HT-29 (cell line): ENCODE measurements around the gene MAML2. TPM values are rescaled to one million over a fixed set of nuclear protein-coding genes. Genes with fewer than 3 reads are reported as not detected.

Experiments used
- DNase-seq: peaks from one replicate; pipeline ENCODE4 v3.0.0-alpha.2; 2015; ENCODE audit warnings: low spot score
- total RNA-seq: library from RNA; depleted of rRNA; stranded (reverse); fragments of >200 nt; shearing (Covaris generic); gene quantifications from 2 replicates; pipeline ENCODE4 v1.2.3, GENCODE V29; 2014; rRNA removed

MAML2 gene
- total RNA-seq = 4.8 and 5.2 TPM in 2 replicates

DNA sequence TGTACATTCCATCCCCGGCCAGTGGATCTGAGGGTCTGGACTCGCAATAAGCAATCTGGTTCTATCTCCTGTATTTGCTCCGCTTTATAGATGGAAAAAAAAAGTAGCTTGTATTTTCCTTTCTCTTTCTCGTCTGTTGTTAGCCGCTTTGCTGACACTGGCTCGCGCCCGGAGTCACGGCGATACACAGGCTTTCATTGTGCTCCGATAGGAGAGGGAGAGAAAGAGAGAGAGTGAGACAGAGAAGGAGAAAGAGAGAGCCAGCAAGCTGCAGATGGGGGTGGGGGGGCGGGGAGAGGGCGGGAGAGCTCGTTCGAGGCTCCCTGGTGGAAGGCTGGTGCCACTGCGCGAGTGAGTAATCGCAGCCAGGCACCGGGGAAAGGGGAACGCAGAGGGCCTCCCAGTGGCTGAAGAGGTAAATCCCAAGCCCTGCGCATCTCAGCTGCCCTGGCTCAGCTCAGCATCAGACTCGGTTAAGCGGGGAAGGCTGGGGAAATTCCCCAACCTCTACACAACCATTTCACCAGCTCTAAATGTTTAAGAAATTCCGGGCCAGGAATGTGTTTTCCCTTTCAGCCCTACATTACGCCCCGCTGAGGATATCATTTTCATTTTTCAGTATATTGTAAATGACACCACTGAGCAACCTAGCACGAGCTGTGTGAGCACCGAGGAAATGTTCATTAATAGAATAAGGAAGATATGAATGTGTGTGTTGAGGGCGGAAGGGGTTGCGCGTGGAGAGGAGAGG lies at the start of gene MAML2:
Gene MAML2 (minus strand): TSS at position 235 of the 751 bp plus-strand sequence. CDS start 1,300 bp downstream, outside the sequence.
- peak; percentile 97 for DNase-seq

DNA sequence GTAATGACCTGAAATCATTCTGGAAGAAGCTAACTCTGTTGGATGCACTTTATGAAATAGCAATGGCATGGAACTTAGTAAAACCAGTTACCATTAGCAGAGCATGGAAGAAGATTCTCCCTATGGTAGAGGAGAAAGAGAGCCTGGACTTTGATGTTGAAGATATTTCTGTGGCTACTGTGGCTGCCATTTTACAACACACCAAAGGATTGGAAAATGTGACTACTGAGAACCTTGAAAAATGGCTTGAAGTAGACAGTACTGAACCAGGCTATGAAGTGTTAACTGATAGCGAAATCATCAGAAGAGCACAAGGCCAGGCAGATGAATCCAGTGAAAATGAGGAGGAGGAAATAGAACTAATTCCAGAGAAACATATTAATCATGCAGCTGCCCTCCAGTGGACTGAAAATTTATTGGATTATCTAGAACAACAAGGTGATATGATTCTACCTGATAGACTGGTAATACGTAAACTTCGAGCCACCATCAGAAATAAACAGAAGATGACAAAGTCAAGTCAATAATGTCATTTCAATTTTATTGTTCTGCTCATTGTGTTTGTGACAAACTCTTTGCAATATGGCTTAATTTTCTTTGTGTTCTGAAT lies 48.8 kb upstream of the MAML2 start:
- DNase-seq = peak; percentile 64

DNA sequence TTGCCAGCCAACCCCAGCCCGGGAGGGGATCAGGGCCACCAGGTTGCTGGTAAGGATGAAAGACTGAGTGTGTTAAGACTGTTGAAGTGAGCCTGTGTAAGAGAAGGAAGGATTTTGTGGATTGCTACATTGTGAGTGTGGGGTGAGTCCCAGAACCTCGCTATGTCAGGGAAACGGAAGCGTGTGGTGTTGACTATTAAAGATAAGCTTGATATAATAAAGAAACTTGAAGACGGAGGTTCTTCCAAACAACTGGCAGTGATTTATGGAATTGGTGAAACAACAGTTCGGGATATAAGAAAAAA lies 47.4 kb upstream of the MAML2 start:
- DNase-seq = no peak

DNA sequence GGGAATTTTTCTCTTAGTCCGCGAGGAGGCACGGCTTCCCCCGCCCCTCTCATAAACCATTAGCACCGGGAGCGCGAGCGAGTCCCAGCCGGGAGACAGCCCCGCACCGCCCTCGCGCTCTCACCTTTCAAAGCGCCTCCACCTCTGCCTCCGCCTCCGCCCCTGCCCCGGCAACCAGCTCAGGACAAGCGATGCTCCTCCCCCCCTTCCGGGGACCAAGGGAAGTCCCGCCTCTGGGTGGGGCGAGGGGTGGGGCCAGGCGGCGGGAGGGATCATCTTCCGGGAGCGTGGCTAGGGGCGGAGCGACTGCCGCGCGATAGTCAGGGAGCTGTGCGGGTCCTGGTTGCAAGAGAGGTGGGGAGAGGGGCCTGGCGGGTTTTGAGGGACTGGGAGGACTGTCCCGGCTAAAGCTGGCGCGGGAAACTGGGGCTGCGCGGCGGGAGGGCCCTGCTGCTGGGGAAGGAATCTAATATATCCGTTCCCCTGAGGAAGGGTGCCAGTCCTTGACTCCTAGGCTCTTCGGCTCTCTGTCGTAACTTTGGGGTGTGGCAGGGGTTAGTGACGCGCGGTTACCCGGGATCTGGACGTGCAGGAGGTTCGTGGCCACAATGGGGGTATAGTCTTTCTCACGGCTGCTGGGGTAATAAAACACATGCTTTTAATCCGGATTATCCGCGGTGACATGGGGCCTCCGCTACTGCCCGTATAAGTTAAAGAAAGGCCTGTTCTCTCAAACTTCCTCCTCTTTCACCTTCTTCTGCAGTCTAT lies 46.9 kb upstream of the MAML2 start, which contains the start of the genes CCDC82 and JRKL:
Gene CCDC82 (minus strand): TSS at position 193 of the 768 bp plus-strand sequence. CDS start 5,165 bp downstream, outside the sequence.
Gene JRKL (plus strand): TSS at position 294 of the 768 bp plus-strand sequence. CDS start 637 bp downstream, outside the sequence.
- DNase-seq = peak; percentile 99

DNA sequence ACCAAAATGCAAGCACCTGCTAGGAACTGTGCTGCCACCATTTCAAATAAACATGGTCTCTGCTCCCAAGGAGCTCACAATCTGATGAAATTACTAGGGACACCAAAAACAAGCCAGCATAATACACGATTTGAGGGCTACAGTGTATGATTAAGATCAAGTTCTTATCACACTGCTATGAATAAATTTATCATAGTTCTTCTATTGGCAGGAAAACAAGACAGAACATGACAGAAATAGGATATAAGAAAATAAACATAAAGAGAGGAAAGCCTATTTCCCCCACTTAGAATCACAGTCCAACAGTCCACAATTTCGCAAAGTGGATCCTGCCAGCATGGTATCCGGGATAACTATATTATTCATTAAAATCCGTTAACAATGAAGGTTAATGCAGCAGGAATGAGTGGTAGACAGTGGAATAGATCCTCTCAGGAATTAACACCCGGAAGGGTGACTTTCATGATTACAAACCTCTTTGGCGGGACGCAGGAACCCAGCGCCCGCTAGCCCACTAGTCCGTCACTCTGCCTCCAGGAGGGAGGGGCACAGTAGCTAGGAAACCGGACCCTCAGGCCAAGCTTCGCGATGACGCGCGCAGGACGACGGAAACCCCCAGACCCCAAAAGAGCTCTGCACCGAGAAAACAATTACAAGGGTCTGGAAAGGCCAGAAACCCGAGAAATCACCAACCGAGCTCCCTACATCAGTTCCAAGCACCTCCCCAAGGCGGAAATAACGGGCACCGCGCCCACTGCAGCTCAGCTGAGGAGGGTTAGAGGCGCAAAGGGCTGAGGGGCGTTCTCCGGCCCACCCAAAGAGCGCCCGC lies 46.1 kb upstream of the MAML2 start:
- no peak for DNase-seq

DNA sequence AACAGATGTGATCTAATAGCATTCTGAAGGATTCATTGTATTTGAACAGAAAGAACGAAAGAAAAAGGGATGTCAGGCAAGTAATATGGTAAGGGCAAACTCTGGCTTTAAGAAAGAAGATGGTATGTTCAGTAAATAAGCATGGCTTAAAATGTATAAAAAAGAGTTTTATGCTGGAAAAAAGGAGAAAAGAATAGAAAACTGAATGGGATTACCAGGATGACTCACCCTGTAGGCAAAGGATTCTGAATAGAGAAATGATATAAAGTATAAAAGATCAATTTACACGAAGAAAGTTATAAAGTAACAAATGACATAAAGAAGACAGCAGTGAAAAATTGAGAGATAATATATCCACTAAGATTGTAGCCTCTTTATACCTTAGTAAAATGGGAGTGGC lies 42.2 kb upstream of the MAML2 start:
- DNase-seq = no peak

DNA sequence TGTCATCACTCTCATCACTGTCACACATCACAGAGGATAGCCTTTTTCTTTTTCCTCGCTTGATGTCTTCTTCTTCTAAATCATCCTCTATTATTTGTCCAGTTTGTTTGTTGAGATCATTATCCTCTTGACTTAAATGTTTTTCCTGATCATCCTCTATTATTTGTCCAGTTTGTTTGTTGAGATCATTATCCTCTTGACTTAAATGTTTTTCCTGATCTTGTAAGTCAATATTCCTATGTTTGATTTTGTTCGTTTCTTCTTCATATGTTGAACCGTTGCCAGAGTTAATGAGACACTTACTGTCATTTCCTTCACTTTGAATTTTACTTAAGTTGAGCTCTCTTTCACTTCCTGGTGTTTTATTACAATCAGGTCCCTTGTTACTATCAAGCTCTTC lies 41.2 kb upstream of the MAML2 start:
- no peak for DNase-seq

DNA sequence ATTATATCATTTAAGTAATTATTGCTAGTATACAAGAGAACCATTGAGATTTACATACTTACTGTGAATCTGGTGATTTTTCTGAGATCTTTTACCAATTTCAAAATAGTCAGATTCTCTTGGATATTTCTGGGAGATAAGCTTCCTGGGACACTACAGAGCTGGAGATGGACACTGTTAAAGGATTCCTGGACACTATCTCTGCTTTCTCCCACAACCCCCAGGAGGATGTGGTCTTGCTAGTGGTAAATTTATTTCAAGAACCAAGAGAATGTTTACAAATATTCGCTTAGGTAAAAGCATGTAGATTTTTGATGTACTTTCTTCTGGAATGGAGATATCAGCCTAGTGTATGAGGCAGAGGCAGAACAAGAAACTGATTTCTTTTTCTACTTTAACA lies 33.8 kb upstream of the MAML2 start:
- DNase-seq = no peak

DNA sequence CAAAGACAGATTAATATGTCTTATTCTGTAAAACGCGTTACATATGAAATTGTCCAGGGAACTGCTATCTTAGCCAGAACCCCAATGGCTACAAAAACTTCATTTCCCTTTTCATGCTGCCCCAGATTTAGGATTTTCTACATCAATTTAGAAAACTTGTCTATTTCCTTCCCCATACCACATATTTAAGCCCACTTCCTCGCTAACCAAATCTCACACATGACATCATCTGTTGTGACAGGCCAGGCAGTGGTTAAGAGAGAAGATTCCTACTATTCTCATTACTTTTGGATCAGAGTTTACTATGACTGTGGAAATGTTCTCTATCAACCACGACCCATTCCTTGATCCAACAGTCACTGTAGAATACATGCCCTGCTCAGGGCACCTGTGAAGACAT lies 30.8 kb upstream of the MAML2 start:
- no peak for DNase-seq

DNA sequence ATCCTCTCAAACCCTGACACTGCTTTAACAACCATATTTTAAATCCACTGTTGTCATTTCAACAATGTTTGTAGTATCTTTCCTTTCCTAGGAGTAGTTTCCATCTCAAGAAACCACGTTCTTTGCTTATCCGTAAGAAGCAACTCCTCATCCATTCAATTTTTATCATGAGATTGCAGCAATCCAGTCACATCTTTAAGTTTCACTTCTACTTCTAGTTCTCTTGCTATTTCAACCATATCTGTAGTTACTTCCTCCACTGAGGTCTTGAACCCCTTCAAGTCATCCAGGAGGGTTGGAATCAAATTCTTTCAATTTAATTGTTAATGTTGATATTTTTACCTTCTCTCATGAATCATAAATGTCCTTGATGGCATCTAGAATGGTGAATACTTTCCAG lies 24.3 kb upstream of the MAML2 start:
- no peak for DNase-seq

DNA sequence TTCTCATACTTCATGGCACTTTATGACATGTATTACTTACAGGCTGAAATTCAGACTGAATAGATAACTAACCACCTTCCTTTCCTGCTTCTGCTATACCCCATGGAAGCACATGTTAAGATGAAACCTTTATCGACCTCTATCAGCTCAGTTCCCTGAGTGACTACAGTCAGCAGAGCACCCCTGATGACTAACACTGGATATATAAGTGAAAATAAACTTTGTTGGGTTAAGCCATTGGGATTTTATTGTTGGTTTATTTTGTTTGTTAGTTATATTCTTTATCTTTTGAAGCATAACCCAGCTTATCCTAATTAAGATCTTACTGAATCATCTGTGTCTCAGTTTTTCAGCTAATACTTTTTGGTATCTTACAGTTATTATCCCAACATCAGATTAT lies 23.0 kb upstream of the MAML2 start:
- DNase-seq = no peak

DNA sequence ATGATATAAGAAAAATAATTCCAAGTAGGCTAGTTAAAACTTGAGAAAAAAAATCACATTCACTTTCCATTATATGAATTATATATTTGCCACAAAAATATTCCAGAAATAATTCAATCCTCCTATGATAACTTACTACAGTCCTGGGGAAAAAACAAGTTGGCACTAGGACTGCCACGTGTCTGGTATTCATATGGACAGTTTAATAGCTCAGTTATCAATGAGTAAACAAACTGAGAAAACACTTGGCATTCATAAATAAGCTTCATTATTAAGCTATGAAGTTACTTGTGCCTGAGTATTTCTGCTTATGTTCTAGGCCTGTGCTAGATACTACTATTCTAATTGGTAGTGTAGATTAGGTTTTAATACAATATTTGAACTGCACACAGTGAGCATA lies 22.5 kb upstream of the MAML2 start:
- DNase-seq = no peak

DNA sequence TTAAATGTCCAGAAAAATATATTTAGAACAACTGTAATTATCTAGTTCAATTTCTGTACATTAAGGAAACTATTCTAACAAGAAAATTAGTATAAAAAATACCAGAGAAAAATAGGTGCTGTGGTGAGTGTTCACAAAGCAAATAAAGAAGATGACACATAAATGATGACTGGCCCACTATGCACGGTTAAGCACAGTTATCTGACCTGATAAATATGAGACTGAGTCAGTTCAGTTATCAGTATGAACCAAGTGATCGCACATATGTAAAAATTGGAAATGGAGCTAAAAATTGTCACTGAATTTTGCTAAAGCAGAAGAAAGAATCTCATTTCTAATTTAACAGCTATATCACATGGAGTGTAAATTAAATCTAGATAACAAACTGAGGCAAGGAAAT lies 18.8 kb upstream of the MAML2 start:
- DNase-seq = no peak

DNA sequence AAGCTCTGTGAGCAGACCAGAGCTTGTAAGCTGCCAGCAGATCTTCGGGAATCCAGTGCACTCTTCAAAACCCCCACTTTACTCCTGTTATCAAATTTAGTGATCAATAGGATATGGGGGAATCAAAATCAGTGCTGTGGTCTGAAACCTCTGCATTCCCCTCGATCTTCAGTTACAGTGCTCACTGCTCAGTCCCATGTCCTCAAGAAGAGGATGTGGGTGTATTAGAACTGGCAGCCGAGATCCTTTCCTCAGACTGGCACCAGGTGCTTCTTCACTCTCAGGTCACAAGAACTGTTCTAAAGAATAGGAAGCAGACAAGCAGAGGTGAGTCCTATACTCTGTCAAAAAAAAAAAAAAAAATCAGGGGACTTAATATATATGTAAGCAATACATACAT lies 15.3 kb upstream of the MAML2 start:
- DNase-seq = no peak

DNA sequence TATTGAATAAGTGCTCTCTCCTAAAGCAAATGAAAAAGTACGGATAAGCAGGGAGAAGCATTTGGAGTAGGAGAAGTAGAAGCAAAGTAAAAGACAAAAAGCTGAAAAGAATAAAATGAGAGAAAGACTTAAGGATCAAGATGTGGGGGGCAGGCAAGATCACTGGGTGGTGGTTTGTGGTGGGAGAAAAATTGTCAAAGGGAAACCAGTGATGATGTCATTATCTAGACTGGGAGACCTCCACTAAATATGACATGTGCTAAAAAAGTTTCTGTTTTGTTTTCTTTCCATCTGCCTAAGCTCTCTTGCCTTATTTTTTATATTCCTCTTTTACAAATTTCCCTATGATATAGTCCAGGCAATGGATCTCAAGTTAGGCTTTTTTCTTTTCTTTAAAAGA lies 14.8 kb upstream of the MAML2 start:
- DNase-seq = no peak

DNA sequence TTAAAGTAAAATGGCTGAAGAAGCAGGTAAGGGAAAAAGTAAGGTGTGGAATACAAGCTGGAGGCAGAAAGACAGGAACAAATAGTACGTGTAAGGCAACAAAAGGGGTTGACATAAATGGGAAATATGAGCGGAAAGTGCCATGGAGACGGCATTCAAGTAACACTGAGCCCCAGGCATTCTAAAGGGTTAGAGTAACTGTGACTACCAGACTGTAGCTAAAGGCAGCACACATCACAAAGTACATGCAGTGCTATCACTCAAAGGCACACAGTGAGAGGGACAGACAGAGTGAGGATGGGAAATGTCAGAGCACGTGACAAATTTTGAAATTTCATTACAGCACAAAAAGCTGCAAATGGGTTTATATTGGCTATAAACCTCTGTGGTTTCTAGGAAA lies 13.9 kb upstream of the MAML2 start:
- DNase-seq = no peak

DNA sequence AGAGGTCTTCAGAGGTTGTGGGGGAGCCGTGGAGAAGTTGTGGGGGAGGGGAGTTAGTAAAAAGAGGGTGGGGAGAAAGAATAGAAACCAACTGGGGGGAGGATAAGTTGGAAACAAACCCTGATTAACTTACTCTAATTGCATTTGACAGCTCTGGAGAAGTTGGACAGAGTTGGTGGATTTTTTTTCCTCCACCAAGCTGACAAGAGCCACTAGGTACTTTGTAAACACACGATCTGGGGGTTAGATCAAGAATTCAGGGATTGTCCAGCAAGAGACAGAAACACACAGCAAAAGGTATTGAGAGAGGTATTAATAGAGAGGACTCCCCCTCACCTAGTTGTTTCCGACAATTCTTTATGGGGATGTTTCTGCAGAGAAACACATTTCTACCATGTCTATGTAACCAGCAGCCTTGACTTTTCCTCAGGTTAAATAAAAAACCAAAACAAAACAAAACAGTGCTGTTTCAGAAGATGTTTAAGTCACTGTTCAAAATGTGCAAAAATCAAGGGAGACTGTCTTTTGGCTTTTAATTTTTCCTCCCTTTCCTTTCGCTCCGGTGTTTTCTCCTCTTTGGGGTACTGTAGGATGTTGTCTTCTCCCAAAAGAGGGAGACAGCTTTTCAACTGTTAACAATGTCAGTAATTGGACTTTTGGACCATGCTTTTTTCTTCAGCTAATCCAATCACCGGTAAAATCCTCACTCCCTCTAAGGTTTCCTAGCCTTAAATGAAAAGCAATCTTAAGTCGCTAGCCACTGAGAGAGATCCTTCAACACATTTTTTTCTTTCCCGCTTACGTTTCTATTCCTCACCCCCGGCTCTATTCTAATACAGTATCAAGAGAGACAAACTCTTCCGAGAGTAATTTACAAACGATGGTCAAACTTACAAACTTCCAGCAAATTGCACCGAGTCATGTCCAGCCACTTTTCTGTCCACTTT lies 708 bp downstream of the MAML2 start:
- peak; percentile 79 for DNase-seq

DNA sequence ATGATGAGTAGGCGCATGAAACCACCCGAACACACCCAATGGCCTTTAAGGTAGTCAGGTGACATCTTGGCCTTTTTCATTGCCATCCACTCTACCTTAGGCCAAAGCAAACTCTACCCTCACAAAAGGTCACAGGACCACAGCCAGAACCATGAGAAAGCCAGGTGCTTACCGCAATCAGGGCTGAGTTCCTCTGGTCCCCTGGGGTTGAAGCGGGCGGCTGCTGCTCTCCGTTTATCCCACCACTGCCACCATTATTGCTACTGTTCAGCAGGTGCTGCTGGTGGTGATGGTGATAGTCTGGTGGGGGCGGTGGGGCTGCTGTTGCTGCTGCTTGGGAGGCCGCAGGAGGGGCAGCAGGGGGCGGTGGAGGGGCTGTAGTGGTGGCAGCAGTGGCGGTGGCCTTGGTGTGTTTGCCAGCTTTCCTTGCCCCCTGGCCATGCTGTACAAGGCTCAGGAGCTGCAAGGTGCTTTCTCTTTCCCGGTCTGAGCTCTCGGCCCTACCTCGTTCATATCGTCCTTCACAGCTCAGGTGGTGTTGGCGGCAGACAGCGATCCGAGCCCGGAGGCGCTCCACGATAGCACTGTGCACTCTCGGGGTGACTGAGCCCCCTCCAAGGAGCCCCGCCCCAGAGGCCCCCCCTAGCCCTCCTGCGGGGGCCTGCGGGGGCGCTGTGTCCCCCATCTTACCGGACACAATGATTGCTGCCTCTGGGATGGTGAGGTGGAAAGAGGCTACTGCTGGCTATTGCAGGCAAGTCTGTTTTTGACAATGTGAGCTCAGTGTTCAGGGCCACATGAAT lies 1.6 kb downstream of the MAML2 start:
- no peak for DNase-seq

DNA sequence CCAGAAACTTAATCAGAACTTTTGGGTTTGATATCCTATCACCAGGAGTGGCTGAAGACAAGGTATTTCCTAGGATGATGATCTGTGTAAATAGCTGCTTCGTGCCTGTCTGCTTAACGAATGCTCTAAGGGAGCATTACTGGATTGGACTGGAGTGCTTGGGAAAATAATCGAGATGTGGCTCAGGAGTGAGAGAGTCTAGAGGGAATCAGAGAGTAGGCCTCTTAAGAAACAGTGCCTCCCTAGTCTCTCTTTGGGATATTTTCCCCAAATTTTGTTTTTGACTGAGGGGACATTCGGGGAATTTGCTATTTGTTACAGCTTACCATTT lies 2.5 kb downstream of the MAML2 start:
- no peak for DNase-seq
